Panc1 (cell line): Measurements from ENCODE around the gene CATSPERZ. TPM values are rescaled to one million over a fixed set of nuclear protein-coding genes. Genes with fewer than 3 reads are reported as not detected.

Source experiments
- ATAC-seq: fragments of 200-7000 bp; cut with Tn5 transposase; 2 replicates; pipeline ENCODE4 v1.9.1; 2020; ENCODE audit warnings: mild to moderate bottlenecking, moderate library complexity
- BruUV-seq: library from RNA; stranded (reverse); fragments of 400-500 nt; replicated peaks from 2 replicates; lab custom pipeline; 2021; lab: Mats Ljungman, UMichigan
- CTCF ChIA-PET: fragments of 300-600 bp; sonication (Branson Sonifier 250); formaldehyde crosslinking; loops from one replicate; lab custom pipeline; 2022; ENCODE audit warnings: antibody characterized with exemption; lab: Charles Lee
- POLR2A ChIA-PET: fragments of 300-600 bp; sonication (Branson Sonifier 250); formaldehyde crosslinking; loops from one replicate; lab custom pipeline; 2022; ENCODE audit warnings: antibody characterized with exemption; lab: Charles Lee
- DNase-seq: peaks from one replicate; pipeline ENCODE4 v3.0.0-alpha.2; 2010; ENCODE audit warnings: low read depth, low spot score
- H3K27ac ChIP-seq: 2 replicates; pipeline ENCODE4 v1.5.1; 2011; ENCODE audit warnings: mild to moderate bottlenecking, low read length, inconsistent platforms
- H3K27me3 ChIP-seq: fragments of 200-500 bp; sonication (Bioruptor generic); 2 replicates; pipeline ENCODE4 v1.6.0; 2014; ENCODE audit warnings: low read length, inconsistent platforms; ENCODE audit not compliant: control insufficient read depth, insufficient read depth
- H3K36me3 ChIP-seq: fragments of 200-500 bp; sonication (Bioruptor generic); 2 replicates; pipeline ENCODE4 v1.5.1; 2014; ENCODE audit warnings: inconsistent platforms, mild to moderate bottlenecking, low read length, moderate library complexity; ENCODE audit not compliant: control insufficient read depth, insufficient read depth
- H3K4me1 ChIP-seq: 2 replicates; pipeline ENCODE4 v1.5.1; 2011; ENCODE audit warnings: inconsistent platforms, mild to moderate bottlenecking, low read length, moderate library complexity; ENCODE audit not compliant: control insufficient read depth, insufficient read depth
- H3K4me3 ChIP-seq, 2 experiments: 2 replicates each; pipeline ENCODE4 v1.5.1; 2011 to 2012; ENCODE audit warnings: low read depth in 2 of 2, low read length in 2 of 2, mild to moderate bottlenecking in 2 of 2, inconsistent platforms in 1 of 2, moderate library complexity in 1 of 2
- H3K9me3 ChIP-seq: fragments of 200-500 bp; sonication (Bioruptor generic); 2 replicates; pipeline ENCODE4 v1.5.1; 2014; ENCODE audit warnings: low read depth, mild to moderate bottlenecking, inconsistent platforms, low read length, moderate library complexity; ENCODE audit not compliant: control insufficient read depth, insufficient read depth
- POLR2AphosphoS5 ChIP-seq: IDR thresholded peaks from 2 replicates; pipeline ENCODE4 v1.6.1; 2012; ENCODE audit warnings: mild to moderate bottlenecking, low read depth, low read length, moderate library complexity
- SIN3A ChIP-seq: IDR thresholded peaks from 2 replicates; pipeline ENCODE4 v1.6.1; 2012; ENCODE audit warnings: low read depth, mild to moderate bottlenecking, low read length, moderate library complexity, borderline replicate concordance; ENCODE audit not compliant: insufficient read depth
- TCF7L2 ChIP-seq: IDR thresholded peaks from 2 replicates; pipeline ENCODE4 v1.6.1; 2011; ENCODE audit warnings: mild to moderate bottlenecking, low read depth, low read length, inconsistent platforms
- in situ Hi-C: cut with HindIII; loops from 2 replicates; pipeline ENCODE4 v1.10.0; 2016; ENCODE audit warnings: low sequenced_read_pairs, low pct_unique_long_range_greater_than_20kb
- intact Hi-C: fragments of 100-400 bp; cut with micrococcal nuclease; formaldehyde crosslinking; loops from one replicate; pipeline ENCODE4 v1.10.0; 2022; ENCODE audit not compliant: unreplicated experiment
- total RNA-seq: library from RNA; stranded (reverse); gene quantifications from one replicate; pipeline ENCODE4 v1.2.1, GENCODE V29; 2021; ENCODE audit not compliant: unreplicated experiment
- TF ChIP-seq, protein P1 (sequence below): fragments of 450-650 bp; IDR thresholded peaks from 2 replicates; pipeline ENCODE4 v1.5.1; 2017; ENCODE audit warnings: mild to moderate bottlenecking
- TF ChIP-seq, protein P2 (sequence below), 2 experiments: IDR thresholded peaks; 2 replicates each; pipeline ENCODE4 v1.6.1; 2011 to 2012; ENCODE audit warnings: low read depth in 2 of 2, control low read depth in 1 of 2, low read length in 1 of 2, mild to moderate bottlenecking in 1 of 2, moderate library complexity in 1 of 2; ENCODE audit not compliant: insufficient read depth in 1 of 2

Gene CATSPERZ
- total RNA-seq, 1 experiment from 2014 or later = 0.64 TPM

DNA sequence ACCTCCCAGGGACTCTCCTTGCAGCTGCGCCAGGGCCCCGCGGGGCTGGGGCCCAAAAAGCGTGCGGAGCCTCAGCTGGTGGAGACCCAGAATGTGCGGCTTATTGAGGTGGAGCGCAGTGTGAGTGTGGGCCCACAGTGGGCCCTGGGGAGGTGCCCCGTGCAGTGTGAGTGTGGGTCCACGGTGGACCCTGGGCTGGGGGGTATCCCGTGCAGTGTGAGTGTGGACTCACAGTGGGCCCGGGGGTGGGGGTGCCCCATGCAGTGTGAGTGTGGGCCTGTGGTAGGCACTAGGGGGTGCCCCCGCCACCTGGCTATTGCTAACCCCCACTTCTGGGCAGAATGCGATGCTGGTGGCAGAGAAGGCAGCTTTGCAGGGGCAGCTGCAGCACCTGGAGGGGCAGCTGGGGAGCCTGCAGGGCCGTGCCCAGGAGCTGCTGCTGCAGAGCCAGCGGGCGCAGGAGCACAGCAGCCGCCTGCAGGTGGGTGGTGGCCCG, 51.0 kb downstream of the CATSPERZ start:
- Histone ChIP-seq H3K27ac (no peak overlapping the region), H3K9me3 (no peaks in the 10 kb centered on the region), H3K27me3 (no peaks in the 10 kb centered on the region), H3K4me3 (no peak overlapping the region), H3K4me1 (peaks cover 36% of the 10 kb centered on the region), H3K36me3 (no peaks in the 10 kb centered on the region)
- ChIA-PET CTCF (no interaction called here), POLR2A (no interaction called here)
- in situ Hi-C loops = no loop called here
- TF ChIP-seq SIN3A = no peak
- no peak for TF ChIP-seq POLR2AphosphoS5
- TF ChIP-seq, protein P1, sequence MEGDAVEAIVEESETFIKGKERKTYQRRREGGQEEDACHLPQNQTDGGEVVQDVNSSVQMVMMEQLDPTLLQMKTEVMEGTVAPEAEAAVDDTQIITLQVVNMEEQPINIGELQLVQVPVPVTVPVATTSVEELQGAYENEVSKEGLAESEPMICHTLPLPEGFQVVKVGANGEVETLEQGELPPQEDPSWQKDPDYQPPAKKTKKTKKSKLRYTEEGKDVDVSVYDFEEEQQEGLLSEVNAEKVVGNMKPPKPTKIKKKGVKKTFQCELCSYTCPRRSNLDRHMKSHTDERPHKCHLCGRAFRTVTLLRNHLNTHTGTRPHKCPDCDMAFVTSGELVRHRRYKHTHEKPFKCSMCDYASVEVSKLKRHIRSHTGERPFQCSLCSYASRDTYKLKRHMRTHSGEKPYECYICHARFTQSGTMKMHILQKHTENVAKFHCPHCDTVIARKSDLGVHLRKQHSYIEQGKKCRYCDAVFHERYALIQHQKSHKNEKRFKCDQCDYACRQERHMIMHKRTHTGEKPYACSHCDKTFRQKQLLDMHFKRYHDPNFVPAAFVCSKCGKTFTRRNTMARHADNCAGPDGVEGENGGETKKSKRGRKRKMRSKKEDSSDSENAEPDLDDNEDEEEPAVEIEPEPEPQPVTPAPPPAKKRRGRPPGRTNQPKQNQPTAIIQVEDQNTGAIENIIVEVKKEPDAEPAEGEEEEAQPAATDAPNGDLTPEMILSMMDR = no peak
- TF ChIP-seq TCF7L2 = no peak
- TF ChIP-seq, protein P2, sequence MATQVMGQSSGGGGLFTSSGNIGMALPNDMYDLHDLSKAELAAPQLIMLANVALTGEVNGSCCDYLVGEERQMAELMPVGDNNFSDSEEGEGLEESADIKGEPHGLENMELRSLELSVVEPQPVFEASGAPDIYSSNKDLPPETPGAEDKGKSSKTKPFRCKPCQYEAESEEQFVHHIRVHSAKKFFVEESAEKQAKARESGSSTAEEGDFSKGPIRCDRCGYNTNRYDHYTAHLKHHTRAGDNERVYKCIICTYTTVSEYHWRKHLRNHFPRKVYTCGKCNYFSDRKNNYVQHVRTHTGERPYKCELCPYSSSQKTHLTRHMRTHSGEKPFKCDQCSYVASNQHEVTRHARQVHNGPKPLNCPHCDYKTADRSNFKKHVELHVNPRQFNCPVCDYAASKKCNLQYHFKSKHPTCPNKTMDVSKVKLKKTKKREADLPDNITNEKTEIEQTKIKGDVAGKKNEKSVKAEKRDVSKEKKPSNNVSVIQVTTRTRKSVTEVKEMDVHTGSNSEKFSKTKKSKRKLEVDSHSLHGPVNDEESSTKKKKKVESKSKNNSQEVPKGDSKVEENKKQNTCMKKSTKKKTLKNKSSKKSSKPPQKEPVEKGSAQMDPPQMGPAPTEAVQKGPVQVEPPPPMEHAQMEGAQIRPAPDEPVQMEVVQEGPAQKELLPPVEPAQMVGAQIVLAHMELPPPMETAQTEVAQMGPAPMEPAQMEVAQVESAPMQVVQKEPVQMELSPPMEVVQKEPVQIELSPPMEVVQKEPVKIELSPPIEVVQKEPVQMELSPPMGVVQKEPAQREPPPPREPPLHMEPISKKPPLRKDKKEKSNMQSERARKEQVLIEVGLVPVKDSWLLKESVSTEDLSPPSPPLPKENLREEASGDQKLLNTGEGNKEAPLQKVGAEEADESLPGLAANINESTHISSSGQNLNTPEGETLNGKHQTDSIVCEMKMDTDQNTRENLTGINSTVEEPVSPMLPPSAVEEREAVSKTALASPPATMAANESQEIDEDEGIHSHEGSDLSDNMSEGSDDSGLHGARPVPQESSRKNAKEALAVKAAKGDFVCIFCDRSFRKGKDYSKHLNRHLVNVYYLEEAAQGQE (IDR thresholded peaks at IDR 0.05; ENCODE audit: insufficient read depth in 1 of 2, low read depth in 2 of 2, low read length in 1 of 2) = no peak
- intact Hi-C loops = no loop called here
- no peak for ATAC-seq
- BruUV-seq = no TSS peak
- DNase-seq = no peak

DNA sequence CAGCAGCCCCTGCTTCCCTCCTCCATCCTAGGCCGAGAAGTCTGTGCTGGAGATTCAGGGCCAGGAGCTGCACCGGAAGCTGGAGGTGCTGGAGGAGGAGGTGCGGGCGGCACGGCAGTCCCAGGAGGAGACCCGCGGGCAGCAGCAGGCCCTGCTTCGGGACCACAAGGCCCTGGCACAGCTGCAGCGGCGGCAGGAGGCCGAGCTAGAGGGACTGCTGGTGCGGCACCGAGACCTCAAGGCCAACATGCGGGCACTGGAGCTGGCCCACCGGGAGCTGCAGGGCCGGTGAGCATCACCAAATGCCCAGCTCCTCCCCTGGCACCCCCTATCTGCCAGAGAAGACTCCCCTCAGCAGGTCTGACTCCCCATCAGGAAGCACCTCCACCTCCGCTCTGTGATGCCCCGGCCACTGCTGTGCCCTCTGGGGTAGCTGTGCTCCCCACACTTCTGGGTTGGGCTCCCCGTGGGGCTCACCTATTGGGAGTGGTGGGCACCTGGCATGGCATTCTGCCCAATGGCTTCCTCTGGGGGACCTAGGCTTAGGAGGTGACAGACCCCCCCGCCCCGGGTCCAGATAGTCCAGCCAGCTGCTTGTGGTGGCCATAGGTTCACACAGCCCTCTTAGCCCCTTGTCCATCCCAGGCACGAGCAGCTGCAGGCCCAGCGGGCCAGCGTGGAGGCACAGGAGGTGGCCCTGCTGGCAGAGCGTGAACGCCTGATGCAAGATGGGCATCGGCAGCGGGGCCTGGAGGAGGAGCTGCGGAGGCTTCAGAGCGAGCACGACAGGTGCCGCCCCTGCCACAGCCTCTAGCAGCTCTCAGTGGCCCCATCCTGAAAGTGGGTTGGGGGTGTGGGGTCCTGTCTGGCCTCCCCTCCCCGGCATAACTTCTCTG, 52.2 kb downstream of the CATSPERZ start:
- Histone ChIP-seq H3K27me3 (no peaks in the 10 kb centered on the region), H3K9me3 (no peaks in the 10 kb centered on the region), H3K4me3 (no peak overlapping the region), H3K4me1 (peaks cover 47% of the 10 kb centered on the region), H3K27ac (no peak overlapping the region), H3K36me3 (no peaks in the 10 kb centered on the region)
- DNase-seq = no peak
- CTCF ChIA-PET = interaction anchor here (0.5 to 2.4 kb wide), 4 partner anchors 10 to 38 kb away, joined by 3 to 16 read pairs (median 10); partner anchors contain the start of genes PRDX5 and TRMT112
- ATAC-seq = no peak
- TF ChIP-seq, protein P2 (IDR thresholded peaks at IDR 0.05; ENCODE audit: insufficient read depth in 1 of 2, low read depth in 2 of 2, low read length in 1 of 2) = no peak
- TF ChIP-seq TCF7L2 (no peak), SIN3A (no peak), POLR2AphosphoS5 (no peak)
- TF ChIP-seq, protein P1 = no peak
- in situ Hi-C loops (no loop called here), intact Hi-C loops (no loop called here)
- POLR2A ChIA-PET = interaction anchor here (0.6 kb wide), 2 partner anchors 12 to 73 kb away, joined by 4 read pairs; no protein-coding TSS in a partner anchor
- BruUV-seq = no TSS peak
